Measurements from ENCODE around the gene AIG1.
"Not testable (repeated sequence)": the region's sequence is repeated elsewhere in the genome, so short reads cannot be mapped to it uniquely, and the experiment has no call there.

AIG1 gene

DNA sequence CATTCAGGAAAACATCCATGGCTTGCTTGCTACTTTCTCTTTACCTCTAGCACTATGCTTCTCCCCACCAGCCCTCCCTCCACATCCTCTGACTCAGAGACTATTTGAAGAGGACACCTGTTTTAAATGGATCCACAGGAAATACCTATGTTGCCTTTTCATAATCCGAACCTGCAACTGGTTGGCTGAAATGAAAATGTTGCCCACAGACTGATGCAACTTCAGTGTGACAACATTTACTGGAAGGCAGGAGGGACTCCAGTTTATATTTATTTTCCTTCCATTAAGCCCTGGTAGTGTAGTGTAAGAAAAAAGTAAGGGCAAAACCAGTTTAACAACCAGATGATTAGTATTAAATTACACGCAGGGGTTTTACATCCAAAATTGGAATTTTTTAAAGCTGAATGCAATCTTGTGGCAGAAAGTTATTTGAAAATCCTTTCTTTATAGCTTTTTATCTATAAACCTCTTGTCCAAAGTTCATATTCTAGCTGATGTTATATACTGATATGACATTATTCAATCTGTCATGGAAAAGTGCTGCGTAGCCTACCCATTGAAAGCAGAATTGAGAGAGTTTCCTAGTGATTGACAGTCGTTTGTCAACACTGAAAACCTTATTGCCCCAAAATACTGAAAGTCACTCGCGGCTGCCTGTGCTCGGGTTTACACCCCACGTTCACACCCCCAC, 881 bp upstream of the AIG1 start:
- peak; percentile 19 for DNase-seq

DNA sequence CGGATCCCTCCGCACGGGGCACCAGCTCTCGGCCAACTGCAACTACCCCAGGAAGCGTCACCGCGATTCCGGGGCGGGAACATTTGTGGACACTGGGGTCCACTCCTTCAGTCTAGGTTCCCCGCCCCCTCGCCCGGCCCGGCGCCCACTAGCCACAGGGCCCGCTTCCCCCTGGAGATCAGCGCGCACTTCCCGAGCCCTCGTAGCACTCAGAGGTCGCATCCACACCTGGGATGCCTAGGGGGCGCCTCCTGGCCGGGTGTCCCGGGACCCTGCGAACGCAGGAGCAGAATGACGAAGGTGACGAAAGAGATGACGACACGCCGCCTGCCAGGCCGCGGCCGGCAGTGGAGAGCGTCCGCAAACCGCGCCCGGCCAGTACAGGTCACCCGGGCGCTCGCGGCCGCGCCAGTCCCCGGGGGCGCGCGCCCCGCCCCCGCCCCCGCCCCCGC, 309 bp upstream of the AIG1 start:
- DNase-seq: no peak

DNA sequence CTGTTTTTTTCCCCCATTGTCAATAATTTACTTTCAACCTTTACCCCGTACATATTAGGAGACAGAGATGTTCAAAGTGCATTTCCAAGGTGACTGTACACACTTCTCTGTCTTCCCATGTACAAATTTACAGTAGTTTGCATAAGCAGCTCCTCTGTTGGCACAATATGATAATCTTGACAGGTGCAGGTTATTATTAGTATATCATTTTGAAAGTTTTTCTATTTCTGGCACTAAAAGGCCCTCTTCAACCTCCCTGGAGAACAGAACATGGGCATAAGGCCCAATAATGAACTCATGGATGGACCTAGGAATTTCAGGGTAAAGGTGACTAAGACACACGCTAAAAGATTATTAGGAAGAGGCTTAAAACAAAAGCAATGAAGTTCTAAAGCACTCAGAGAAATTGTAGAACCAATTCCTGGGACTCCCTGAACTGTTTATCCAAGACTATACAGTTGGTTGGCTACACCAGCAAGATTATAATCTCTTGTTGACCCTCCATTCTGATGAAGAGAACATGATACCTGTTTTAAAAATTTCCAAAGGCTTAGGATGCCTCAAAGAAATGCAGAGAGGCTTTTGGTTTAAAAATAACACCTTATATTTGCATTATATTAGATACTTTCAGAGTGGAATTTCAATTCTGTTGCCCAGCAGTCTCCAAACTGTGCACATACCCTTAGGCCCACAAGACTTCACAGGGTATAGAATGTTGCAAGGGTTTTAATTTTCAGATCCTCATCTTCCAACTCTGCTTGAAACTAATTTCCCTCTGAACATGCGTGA, 1.1 kb downstream of the AIG1 start:
- no peak for DNase-seq

DNA sequence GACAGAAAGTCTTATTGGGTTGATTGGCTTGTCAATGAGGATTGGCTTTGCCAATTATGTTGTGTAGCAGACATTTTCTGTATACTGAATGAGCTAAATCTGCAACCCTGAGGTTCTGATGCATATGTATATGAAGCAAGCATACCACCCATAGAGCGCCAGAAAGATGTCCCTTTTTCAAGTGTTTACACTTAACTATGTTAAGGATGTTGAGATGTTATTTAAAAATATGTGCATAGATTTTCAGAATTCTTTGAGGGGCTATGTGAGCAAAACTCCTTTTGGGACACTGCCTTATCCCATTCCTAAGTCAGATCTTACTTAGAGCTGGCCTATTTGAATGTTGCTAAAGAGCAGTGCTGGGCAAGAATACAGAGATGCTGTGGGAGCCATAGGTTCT, 1.9 kb downstream of the AIG1 start:
- no peak for DNase-seq

DNA sequence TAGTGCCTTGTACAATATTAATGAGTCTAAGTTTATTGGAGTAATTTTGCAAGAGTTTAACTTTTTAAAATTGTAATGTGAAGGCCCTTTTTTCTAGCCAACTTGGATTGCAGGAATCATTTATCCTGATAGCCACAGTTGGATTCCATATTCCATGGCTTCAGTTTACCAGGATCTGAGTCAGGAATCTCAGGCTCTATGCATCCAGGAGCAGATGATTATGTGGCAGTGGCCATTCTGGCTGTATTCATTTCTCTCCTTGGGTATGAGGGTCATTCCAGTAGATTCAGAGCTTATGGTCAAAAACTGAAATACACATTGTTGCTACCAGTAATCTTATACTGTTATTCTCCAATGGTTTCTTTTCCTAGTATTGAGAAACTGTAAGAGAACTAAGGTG, 2.9 kb downstream of the AIG1 start:
- no peak for DNase-seq

DNA sequence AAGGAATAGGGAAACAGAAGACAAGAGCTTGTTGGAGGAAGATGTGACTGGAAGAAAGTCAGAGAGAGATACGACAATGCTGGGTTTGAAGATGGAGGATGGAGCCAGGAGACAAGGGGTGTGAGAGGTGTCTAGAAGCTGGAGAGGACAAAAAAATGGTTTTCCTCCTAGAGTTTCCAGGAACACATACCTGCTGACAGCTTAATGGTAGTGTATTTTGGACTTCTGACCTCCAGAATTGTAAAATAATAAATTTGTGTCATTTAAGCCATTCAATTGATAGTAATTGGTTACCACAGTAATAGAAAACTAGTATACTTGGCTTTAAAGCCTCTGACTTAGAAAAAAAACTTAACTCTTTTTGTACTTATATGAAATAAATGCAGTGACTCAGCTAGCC, 3.6 kb downstream of the AIG1 start:
- no peak for DNase-seq

DNA sequence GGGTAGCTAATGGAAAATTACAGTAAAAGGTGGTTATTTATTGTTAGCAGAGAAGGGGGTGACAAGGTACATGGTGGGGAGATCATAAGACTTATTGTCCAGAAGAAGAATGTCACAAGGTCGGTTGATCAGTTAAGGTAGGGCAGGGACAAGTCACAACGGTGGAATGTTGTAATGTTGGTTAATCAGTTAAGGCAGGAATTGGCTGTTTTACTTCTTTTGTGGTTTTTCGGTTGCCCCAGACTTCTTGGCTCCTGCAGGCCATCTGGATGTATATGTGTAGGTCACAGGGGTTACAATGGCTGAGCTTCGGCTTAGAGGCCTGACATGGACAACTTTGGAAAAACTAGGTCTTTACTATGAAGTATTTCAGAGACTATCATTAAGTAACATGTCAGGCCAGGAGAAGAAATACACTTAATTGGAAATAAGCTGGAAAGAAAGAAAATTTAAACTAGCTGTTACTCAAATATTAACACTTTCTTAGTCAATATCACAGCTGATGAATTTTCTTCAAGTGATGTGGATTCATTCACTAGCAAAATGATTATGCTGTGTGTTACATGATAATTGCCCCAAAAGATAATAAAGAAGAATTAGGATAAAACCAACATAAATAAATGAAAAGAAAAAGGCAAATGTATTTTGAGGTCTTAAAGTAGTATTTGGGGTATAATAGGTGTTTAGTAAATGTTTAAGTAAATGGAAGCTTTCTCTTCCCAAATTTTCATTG, 4.4 kb downstream of the AIG1 start:
- no peak for DNase-seq

DNA sequence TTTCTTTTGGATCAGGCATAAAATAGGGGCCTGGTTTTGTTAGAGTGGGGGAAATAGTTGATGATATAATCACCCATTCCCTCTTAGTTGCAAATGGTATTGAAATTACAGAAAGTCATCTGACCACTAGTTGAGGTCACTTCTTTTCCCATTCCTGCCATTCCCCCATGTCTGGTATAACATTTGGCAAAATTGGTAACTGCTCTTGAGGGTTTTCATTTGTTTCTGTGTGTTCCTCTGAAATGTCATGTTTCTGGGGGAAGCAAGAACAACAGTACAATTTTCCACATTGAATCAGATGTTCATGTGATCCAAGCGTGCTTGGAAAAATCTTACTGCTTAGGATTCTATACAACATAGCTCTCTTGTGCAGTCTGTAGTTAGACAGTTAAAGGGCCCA, 7.3 kb downstream of the AIG1 start:
- no peak for DNase-seq

DNA sequence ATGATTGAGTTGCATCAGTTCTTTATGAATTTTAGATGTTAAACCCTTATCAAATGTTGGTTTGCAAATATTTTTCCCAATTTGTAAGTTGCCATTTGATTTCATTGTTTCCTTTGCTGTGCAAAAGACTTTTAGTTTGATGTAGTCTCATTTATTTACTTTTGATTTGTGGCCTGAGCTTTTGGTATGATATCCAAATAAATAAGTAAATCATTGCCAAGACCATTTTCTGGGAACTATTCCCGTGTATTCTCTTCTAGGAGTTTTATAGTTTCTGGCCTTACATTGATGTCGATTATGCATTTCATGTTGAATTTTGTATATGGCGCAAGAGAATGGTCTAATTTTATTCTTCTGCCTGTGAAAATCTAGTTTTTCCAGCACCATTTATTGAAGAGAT, 13.4 kb downstream of the AIG1 start:
- DNase-seq: no peak

DNA sequence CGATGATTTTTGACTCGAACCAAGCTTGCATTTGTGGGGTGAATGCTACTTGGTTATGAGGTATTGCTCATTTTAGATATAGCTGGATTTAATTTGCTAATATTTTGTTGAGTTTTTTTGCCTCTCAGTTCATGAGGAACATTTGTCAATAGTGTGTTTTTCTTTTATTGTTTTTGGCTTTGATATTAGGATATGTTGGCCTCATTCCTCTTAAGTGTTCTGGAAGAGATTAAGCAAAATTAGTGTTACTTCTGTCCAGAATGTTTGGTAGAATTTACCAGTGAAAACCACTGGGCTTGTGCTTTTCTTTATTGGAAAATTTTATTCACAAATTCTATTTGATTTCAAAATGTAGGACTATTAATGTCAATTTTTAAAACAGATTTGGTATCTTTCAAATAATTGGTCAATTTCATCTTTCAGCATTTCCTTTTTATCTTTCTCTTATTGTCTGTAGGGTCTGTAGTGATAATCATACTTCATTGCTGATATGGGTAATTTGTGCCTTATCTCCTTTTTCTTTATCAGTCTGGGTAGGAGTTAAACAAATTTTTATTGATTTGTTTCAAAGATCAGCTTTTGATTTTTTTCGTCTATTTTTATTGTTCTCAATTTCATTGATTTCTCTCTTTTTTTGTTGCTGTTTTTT, 14.1 kb downstream of the AIG1 start:
- DNase-seq: no peak

DNA sequence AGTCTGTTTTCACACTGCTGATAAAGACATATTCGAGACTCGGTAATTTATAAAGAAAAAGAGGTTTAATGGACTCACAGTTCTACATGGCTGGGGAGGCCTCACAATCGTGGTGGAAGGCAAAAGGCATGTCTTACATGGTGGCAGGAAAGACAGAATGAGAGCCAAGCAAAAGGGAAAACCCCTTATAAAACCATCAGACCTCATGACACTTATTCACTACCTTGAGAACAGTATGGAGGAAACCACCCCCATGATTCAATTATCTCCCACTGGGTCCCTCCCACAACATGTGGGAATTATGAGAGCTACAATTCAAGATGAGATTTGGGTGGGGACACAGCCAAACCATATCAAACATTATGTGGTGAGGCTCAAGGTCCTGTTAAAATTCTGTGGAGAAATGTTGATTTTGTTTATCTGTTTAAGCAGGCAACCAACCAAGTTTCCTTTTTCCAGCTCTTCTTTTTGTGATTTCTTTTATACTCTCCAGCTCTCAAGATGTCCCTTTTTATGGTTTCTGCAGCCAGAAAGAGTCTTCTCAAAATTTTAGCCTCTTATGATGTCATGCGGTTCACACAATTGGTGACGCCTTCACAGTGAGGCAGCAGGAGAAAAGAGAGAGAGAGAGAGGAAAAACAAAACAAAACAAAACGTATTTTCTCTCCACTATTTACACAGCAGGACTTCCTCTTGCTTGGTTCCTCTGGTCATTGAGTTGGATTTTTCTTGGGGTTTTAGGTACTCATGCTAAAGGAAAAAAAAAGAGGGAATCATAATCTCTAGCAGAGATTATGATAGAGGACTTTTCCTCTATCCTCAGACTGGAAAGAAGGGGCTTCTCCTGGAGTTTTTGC, 18.0 kb downstream of the AIG1 start:
- DNase-seq: no peak

DNA sequence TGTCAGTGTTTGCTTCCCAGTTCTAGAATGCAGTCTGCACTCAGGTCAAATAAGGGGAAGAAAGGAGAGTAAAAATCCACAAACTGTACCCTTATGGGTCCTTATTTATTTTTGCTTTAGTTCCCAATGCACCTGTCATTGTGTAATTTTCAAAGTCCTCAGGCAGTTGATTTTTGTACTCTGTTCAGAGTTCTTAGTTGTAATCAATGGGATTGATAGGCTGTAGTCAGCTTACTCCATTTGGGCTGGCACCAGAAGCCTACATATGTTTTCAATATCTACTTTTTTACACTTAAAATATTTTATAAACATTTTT, 18.6 kb downstream of the AIG1 start:
- no peak for DNase-seq

DNA sequence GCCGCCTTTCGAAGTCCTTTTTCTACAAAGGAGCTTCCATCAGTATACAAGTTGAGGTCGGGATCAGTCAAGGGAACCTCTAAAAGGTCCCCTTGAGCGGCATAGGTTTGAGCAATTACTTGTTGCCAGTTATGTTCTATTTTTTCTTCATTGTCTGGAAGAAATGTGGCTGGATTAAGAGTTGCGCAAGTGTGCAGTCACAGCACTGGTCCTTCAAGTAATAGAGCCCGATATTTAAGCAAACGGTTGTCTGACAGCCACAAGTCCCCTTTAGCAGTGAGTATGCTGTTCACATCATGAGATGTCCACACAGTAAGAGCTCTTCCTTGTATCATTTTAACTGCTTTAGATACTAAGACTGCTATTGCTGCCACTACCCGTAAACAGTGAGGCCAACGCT, 21.6 kb downstream of the AIG1 start:
- DNase-seq: not testable (repeated sequence)

DNA sequence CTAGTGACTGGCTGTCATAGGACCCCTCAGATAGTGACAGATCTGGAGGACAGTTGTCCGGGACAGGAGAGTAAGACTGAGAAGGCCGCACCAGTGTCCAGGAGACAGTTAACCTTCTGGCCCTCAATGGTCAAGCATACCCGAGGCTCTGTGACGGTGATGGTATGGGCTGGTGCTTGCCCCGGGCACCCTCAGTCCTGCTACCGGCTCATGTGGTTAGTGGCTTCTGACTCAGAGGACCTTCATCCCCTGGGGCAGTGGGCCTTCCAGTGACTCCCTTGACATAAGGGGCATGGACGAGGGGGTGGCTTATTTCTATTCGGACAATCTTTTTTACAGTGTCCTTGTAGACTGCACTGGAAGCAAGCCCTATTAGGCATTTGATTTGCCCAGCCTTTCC, 23.3 kb downstream of the AIG1 start:
- not testable (repeated sequence) for DNase-seq

DNA sequence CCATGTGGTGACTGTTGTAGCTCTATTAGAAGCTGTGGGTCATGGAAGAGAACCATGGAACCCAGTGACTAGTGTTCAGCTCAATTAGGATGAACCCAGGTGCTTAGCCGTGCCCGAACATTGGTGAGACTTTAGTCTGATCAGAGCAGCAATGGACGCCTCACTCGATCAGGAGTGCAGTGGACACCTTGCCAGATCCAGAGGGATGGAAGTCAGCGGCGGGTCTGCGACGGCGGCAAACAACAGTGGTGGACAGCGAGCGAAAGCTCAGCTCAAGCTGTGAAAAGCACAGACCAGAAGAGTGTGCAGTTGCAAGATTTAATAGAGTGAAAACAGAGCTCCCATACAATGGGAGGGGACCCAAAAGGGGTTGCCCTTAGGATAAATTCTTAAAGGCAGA, 26.6 kb downstream of the AIG1 start:
- not testable (repeated sequence) for DNase-seq

DNA sequence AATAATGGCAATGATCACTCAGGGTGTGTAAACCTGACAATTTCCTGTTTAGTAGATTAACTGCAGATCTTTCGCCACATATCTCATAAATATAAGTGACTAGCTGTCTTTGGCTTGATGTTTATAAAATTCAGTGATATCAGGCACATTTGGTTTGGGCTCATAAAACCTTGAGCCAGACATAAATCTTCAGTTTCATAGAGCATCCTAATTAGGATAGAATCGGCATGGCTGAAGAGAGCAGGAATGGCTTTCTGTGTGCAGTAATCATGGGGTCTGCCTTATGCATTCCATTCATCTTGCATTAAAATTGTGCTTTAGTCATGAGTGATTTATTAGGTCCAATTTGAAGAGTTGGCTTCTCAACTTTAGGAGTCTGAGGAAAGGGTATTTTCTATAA, 27.2 kb downstream of the AIG1 start:
- DNase-seq: no peak

DNA sequence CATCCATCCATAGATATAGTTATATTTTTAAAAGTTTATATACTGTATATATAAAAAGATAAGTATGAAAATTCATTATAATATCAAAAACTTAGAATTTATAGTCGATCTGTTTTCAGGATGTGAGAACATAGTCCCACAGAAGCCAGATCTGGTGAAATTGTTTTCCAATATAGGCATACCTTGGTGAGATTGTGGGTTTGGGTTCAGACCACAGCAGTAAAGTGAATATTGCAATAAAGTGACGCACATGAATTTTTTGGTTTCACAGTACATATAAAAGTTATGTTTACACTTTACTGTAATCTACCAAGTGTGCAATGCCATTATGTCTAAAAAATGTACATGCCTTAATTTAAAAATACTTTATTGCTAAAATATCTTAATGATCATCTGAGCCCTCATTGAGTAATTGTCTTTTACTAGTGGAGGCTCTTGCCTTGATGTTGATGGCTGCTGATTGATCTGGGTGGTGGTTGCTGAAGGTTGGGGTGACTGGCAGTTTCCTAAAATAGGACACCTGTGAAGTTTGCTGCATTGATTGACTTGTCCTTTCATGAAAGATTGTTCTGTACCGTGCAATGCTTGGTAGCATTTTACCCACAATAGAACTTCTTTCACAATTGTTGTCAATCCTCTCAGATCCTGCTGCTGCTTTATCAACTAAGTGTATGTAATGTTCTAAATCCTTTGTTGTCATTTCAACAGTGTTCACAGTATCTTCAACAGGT, 29.8 kb downstream of the AIG1 start:
- DNase-seq: no peak

DNA sequence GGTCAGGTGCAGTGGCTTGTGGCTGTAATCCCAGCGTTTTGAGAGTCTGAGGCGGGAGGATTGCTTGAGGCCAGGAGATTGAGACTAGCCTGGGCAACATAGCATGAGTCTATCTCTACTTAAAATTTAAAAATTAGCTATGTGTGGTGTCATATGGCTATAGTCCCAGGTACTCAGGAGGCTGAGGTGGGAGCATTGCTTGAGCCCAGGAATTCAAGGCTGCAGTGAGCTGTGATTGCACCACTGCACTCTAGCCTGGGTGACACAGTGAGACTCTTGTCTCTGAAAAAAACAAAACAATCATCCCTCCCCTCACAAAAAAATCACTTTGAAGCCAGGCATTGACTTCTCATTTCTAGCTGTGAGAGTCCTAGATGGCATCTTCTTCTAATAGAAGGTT, 32.1 kb downstream of the AIG1 start:
- DNase-seq: no peak

DNA sequence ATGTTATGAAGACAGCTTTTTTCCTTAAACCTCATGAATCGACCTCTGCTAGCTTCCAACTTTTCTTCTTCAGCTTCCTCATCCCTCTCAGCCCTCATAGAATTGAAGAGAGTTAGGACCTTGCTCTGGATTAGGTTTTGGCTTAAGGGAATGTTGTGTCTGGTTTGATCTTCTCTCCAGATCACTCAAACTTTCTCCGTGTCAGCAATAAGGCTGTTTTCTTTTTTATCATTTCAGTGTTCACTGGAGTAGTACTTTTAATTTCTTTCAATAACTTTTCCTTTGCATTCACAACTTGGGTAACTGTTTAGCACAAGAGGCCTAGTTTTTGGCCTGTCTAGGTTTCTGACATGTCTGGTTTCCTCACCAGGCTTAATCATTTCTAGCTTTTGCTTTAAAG, 32.6 kb downstream of the AIG1 start:
- DNase-seq: no peak

DNA sequence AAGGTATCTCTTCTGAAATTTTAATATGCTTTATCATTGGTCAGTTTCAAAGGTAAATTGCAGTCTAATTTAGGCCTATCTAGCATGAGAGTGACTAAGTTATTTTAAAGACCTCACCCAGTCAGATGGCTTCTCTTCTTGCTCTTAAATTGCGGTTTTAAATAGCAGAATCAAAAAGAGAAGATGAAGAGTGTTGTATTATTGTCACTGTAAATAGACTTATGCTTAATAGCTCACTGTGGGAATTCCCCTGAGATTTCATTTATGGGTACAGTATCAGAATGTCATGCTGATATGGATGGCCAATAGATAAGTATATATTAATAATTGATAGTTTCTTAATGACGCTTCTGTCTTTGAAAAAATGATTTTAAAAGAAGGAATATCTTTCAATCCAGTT, 35.7 kb downstream of the AIG1 start:
- no peak for DNase-seq

DNA sequence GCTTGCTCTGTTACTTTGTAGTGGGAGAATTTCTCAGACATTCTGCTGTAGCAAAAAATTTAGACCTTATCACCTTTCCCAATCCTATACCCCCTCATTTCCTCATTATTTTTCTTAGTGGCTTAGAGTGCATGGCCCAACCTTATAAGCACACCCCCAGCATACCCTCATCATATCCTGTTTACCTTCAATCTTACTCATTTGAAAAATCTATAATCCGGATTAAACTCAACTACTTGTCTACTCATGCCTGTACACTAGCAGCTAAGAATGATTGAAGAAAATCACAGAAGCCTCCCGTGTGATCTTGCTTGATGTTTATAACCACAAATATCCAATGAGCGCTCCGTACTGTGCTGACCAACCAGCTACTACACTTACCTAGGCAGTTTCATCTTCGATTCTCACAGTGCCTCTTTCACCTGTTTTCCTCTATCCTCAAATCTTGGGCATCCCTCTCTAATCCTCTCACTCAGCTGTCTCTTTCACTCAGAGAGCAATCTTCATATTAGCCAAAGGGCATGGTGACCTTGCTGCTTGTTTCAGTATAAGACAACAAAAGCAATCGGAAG, 36.6 kb downstream of the AIG1 start:
- no peak for DNase-seq
